Smooth muscle cell (in vitro differentiated cells): ENCODE data around the gene ZNF334. TPM values are rescaled to one million over a fixed set of nuclear protein-coding genes. Genes with fewer than 3 reads are reported as not detected.

Experiments
- DNase-seq: peaks from one replicate; lab custom pipeline; 2025; ENCODE audit not compliant: unreplicated experiment; lab: John Stamatoyannopoulos, UW
- H2AFZ ChIP-seq: fragments of 200-600 bp; sonication (generic); 2 replicates; pipeline ENCODE4 v1.6.0; 2016; ENCODE audit warnings: antibody characterized with exemption, low read depth, mild to moderate bottlenecking
- H3F3A ChIP-seq: fragments of 200-600 bp; sonication (generic); 2 replicates; pipeline ENCODE4 v1.6.0; 2017; ENCODE audit warnings: antibody characterized with exemption, low read depth
- H3K27ac ChIP-seq: fragments of 200-600 bp; sonication (generic); 2 replicates; pipeline ENCODE4 v1.5.1; 2016; ENCODE audit warnings: low read depth, mild to moderate bottlenecking
- H3K27me3 ChIP-seq: fragments of 200-600 bp; sonication (generic); 2 replicates; pipeline ENCODE4 v1.6.1; 2016; ENCODE audit warnings: low read depth, mild to moderate bottlenecking
- H3K36me3 ChIP-seq: fragments of 200-600 bp; sonication (generic); 2 replicates; pipeline ENCODE4 v1.5.1; 2016; ENCODE audit warnings: low read depth
- H3K4me1 ChIP-seq: fragments of 200-600 bp; sonication (generic); 2 replicates; pipeline ENCODE4 v1.5.1; 2016; ENCODE audit warnings: low read depth
- H3K4me2 ChIP-seq: fragments of 200-600 bp; sonication (generic); 2 replicates; pipeline ENCODE4 v1.6.0; 2016; ENCODE audit warnings: mild to moderate bottlenecking
- H3K4me3 ChIP-seq: fragments of 200-600 bp; sonication (generic); 2 replicates; pipeline ENCODE4 v1.5.1; 2016; ENCODE audit warnings: mild to moderate bottlenecking
- H3K79me2 ChIP-seq: fragments of 200-600 bp; sonication (generic); 2 replicates; pipeline ENCODE4 v1.6.0; 2016; ENCODE audit warnings: low read depth, mild to moderate bottlenecking
- H3K9ac ChIP-seq: fragments of 200-600 bp; sonication (generic); 2 replicates; pipeline ENCODE4 v1.6.0; 2016; ENCODE audit warnings: low read depth
- H3K9me3 ChIP-seq: fragments of 200-600 bp; sonication (generic); replicated peaks from 2 replicates; pipeline ENCODE4 v1.5.1; 2016; ENCODE audit warnings: low read depth
- H4K20me1 ChIP-seq: fragments of 200-600 bp; sonication (generic); 2 replicates; pipeline ENCODE4 v1.6.0; 2016; ENCODE audit warnings: low read depth
- CTCF ChIP-seq: fragments of 200-600 bp; sonication (generic); IDR thresholded peaks from 2 replicates; pipeline ENCODE4 v1.5.1; 2017; ENCODE audit warnings: borderline replicate concordance, mild to moderate bottlenecking, antibody characterized with exemption; ENCODE audit not compliant: insufficient read depth, poor library complexity, severe bottlenecking
- WGBS: methylation state at CpG from one replicate; pipeline ENCODE4 v1.1.7; 2016; ENCODE audit warnings: low lambda C conversion rate; 5-methylcytosine and 5-hydroxymethylcytosine counted together
- polyA plus RNA-seq: library from polyadenylated mRNA; unstranded; fragments of >200 nt; fragmentation: Nextera tagmentation; extraction: Ambion mirVana; gene quantifications from 2 replicates; pipeline ENCODE4 v1.2.1, GENCODE V29; 2016
- total RNA-seq: library from RNA; depleted of rRNA; stranded (reverse); fragments of >200 nt; gene quantifications from 2 replicates; pipeline ENCODE4 v1.2.3, GENCODE V29; 2014

ZNF334 gene
- total and polyA plus RNA-seq, 2 experiments from 2014 or later = 3.7 to 10.3 TPM

DNA sequence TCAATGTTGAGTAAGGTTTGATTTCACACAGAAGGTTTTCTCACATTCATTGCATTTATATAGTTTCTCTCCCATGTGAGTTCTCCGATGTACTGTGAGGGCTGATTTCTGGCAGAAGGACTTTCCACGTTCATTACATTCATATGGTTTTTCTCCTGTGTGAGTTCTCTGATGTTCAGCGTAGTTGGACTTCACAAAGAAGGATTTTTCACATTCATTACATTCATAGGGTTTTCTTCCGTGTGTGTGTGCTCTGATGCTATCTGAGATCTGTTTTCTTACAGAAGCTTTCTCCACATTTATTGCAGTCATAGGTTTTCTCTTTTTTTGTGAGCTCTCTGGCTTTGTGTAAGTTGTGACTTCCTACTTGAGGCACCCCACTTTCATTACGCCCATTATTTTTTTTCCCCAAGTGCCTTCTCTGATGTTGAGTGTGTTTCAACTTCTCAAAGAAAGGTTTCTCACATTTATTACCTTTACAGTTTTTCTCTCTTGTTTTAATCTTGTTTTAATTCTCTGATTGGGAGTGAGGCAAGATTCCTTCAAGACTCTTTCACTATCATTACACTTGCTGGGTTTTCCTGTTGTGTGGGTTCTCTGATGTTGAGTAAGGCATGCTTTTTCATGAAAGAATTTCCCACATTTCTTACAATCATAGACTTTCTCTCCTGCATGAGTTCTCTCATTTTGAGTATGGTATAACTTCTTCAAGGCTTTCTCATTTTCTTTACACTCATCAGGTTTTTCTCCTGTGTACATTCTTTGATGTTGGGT is 56.9 kb downstream of the ZNF334 start:
- no peaks in the 10 kb centered on the region for H4K20me1 ChIP-seq
- H3K27me3 ChIP-seq = no peaks in the 10 kb centered on the region
- no peak for TF ChIP-seq CTCF
- H3K79me2 ChIP-seq = no peaks in the 10 kb centered on the region
- DNase-seq = no peak
- H3K4me1 ChIP-seq = peaks cover 4% of the 10 kb centered on the region
- no peak overlapping the region for H3K4me3 ChIP-seq
- H2AFZ ChIP-seq = no peak overlapping the region
- no peak overlapping the region for H3K9ac ChIP-seq
- H3K4me2 ChIP-seq = no peak overlapping the region
- no peak overlapping the region for H3K27ac ChIP-seq
- H3K9me3 ChIP-seq = no peaks in the 10 kb centered on the region
- no peaks in the 10 kb centered on the region for H3F3A ChIP-seq
- no peaks in the 10 kb centered on the region for H3K36me3 ChIP-seq
- WGBS = 88% methylated on average over 5 of the region's 5 CpGs

GRCh38 chr20:46455729-46456128 is 57.6 kb downstream of the ZNF334 start:
- DNase-seq = no peak
- H3F3A ChIP-seq = no peaks in the 10 kb centered on the region
- WGBS = 85% methylated on average over 2 of the region's 2 CpGs
- H3K9me3 ChIP-seq = no peaks in the 10 kb centered on the region
- peaks cover 4% of the 10 kb centered on the region for H3K4me1 ChIP-seq
- H2AFZ ChIP-seq = no peak overlapping the region
- no peak overlapping the region for H3K4me2 ChIP-seq
- no peak overlapping the region for H3K4me3 ChIP-seq
- no peaks in the 10 kb centered on the region for H3K36me3 ChIP-seq
- no peaks in the 10 kb centered on the region for H4K20me1 ChIP-seq
- H3K27me3 ChIP-seq = no peaks in the 10 kb centered on the region
- H3K9ac ChIP-seq = no peak overlapping the region
- no peaks in the 10 kb centered on the region for H3K79me2 ChIP-seq
- no peak for TF ChIP-seq CTCF
- no peak overlapping the region for H3K27ac ChIP-seq

Other genes starting within 250 kb of the ZNF334 start
- not detected in 2 replicates for gene CDH22, start 205.1 kb downstream of the ZNF334 start, total RNA-seq
- not detected in 2 replicates for gene CDH22, start 205.1 kb downstream of the ZNF334 start, polyA plus RNA-seq
- 24.9 and 43.0 TPM in 2 replicates for gene ELMO2, start 106.9 kb downstream of the ZNF334 start, total RNA-seq
- 33.1 and 37.9 TPM in 2 replicates for gene ELMO2, start 106.9 kb downstream of the ZNF334 start, polyA plus RNA-seq
- gene OCSTAMP, start 37.1 kb upstream of the ZNF334 start, total RNA-seq = not detected in 2 replicates
- gene OCSTAMP, start 37.1 kb upstream of the ZNF334 start, polyA plus RNA-seq = 0.11 TPM in 1 of 2 replicates, not detected in the other
- gene SLC13A3, start 137.9 kb upstream of the ZNF334 start, total RNA-seq = 6.4 and 8.6 TPM in 2 replicates
- gene SLC13A3, start 137.9 kb upstream of the ZNF334 start, polyA plus RNA-seq = 6.2 and 7.7 TPM in 2 replicates
- 26.5 and 30.9 TPM in 2 replicates for gene TP53RK, start 175.9 kb upstream of the ZNF334 start, total RNA-seq
- gene TP53RK, start 175.9 kb upstream of the ZNF334 start, polyA plus RNA-seq = 28.2 and 30.9 TPM in 2 replicates
- gene SLC2A10, start 196.1 kb upstream of the ZNF334 start, total RNA-seq = 43.7 and 59.7 TPM in 2 replicates
- gene SLC2A10, start 196.1 kb upstream of the ZNF334 start, polyA plus RNA-seq = 27.4 and 40.5 TPM in 2 replicates